ENCODE measurements around the gene ADD3.

The ADD3 gene, protein sequence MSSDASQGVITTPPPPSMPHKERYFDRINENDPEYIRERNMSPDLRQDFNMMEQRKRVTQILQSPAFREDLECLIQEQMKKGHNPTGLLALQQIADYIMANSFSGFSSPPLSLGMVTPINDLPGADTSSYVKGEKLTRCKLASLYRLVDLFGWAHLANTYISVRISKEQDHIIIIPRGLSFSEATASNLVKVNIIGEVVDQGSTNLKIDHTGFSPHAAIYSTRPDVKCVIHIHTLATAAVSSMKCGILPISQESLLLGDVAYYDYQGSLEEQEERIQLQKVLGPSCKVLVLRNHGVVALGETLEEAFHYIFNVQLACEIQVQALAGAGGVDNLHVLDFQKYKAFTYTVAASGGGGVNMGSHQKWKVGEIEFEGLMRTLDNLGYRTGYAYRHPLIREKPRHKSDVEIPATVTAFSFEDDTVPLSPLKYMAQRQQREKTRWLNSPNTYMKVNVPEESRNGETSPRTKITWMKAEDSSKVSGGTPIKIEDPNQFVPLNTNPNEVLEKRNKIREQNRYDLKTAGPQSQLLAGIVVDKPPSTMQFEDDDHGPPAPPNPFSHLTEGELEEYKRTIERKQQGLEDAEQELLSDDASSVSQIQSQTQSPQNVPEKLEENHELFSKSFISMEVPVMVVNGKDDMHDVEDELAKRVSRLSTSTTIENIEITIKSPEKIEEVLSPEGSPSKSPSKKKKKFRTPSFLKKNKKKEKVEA

DNA sequence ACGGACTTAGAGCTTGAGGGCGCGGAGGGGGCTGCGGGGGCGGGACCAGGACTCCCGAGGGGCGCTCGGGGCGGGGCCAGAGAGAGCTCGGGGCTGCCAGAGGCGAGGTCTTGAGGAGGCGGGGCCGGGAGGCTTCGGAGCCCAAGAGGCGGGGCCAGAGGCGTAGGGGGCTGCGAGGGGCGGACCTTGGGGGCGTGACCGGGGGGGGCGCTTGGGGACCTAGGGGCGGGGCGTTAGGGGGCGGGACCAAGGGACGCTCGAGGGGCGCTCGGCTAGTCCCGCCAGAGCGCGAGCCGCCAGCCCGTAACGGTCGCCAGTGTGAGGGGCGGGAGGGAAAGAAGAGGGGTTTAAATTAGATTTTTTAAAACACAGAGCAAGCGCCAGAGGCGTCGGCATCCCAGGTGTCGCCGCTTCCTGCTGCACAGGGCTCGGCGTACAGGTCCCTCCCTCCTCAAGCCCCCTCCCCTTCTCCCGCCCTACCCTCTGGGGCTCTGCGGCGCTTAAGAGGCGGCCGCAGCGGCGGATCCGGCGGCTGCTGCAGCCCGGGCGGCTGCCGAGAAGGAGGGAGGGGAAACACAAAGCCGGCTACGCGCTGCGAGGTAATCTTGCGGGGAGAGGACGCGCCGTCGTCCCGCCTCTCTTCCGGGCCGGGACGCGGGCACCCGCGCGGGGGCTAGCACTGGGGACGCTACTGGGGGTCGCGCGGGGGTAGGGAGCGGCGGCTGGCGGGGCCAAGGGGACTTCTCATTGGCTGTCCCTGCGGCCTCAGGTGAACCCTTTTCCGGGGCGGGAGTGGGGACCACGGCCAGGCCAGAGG lies at the start of gene ADD3:
Gene ADD3, plus strand, starts transcription at position 284 of the 817 bp plus-strand sequence. CDS start 92,670 bp downstream, outside the sequence.
- DNase-seq, result peak; percentile 84

DNA sequence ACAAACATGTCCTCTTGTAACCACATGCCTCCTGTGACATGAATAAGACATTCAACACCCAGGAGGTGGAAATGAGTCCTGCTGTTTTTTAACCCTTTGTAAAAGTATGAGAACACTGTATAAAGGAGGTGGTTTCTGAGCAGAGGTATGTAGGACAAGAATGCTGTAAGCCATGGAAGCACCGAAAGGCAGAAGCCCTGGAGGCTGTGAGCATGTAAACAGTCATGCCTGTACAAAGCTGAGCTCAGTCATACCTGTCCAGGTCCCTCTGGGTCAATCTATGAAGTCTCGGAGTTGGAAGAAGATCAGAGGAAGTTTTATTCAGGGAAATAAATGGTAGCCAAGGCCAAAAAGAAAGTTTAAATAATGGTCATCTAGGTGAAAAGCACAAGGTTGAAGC lies 49.7 kb upstream of the ADD3 start:
- DNase-seq, result no peak

DNA sequence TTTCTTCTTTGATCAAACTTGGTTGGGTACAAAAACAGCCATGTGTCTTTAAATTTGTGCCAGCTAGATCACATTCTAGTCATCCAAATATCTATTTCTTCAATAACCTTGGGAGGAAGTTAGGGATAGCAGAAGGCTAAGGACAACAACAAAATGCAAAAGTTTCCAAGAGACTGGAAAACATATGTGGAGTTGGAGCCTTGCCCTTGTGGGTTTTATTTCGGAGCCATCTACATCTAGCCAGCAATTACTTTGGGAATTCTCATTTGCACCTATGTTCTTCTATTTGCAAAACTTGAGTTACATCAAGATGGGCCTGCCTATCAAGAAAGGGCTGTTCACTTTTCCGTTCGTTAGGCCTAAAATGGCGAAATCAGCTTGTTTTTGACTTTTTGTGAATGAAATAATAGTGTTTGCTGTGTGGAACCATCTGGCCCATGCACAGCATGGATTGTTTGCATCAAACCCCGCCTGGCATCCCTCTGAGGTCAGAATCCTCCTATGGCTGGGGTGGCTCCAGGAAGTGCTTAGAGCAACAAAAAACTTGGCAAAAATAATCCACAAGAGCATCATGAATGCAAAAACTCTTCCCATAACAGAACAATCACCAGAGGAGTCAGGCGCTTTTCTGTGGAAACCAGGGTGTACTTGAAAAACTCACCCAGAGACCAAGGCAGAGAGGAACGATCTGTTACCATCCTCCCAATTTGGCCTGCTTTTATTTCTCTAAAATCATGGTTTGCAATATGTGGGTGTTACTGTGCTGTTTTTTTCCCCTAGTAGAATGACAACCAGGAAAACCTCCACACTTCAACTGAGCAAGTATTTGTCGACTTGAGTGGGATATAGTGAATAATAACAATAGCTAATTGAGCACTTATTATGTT lies 48.3 kb upstream of the ADD3 start:
- DNase-seq, result no peak

DNA sequence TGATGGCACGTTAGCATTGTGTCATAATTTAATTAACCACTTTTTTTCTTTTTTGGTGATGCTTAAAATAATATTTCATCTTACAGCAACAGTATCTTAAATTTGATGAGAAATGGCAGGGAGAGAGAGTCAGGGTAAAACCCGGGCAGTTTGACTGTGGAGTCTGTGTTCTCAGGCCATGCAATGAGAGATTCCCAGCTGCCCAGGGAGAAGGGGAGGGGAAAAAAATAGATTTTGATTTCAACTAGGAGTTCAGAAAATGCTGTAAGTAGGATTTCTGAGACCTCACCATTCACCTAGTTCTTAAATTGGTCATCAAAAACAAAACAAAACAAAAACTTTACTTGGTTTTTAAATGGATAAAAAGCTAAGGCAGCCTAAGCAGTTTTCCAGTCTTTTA lies 47.1 kb upstream of the ADD3 start:
- DNase-seq, result no peak

DNA sequence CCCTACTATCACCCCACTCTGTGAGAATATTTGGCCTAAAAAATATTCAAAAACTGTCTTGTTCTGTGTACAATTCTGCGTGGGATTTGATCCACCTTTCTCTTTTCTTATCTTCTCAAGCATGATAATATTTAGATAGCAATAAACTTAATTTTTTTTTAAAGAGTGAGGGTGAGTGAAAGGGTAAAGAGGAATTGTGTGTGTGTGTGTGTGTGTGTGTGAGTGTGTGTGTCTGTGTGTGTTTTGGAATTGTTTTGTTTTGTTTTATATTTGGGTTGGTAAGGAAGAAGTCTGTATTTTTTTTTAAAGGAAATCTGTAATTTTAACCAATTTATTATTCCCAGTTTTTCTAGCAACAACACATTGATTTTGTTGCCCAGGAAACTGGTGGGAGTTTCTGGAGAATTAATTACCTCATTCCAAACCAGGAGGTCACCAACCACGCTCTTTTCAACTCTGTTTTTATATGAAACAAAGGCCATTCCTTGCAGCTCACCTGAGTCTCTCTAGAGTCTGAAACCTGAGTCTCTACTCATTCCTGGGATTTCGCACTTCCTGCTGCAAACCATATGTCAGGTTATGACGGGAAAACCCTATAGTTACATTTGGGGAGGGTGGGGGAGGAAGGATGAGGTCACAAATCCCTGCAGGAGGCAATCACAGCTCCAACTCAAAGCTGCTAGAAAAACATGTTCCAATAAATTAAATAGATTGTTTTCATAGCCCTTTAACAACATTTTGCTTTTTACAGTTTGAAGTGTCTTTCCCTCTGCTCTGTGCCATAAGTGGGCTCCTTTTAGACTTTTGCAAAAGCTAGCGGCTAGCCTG lies 46.4 kb upstream of the ADD3 start:
- no peak for DNase-seq

DNA sequence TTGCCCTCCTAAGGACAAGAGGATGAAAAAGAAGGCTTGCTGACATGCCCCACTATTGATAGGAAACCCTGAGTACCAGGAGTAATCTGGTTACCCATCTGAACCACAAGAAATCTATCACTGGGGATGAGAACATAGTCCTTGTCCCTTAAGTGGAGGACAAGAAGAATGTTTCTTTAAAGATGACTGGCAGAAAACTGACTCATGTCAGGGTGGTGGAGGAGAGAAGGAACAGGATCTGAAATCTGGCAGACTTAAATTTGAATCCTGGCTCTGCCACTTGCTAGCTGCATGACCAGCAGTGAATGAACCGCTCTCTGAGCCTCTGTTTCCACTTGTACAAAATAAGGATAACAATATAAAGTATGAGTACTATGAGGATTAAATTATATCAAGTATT lies 45.5 kb upstream of the ADD3 start:
- no peak for DNase-seq

DNA sequence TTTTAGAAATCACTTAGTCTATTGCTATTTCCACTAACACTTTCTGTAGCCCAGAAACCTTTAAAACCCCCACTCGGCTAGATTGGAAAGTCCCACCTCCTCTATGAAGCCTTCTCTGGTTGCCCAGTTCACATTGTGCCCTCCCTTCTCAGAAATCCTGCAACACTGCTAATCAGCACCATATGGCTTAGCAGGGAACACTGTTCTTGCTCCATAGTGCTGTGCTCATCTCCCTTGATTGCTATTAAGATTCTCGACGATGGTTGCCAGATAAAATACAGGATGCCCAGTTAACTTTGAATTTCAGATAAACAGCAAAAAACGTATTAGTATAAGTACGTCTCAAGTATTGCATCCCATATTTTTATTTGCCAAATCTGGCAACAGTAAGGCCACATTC lies 44.3 kb upstream of the ADD3 start:
- DNase-seq, result no peak

DNA sequence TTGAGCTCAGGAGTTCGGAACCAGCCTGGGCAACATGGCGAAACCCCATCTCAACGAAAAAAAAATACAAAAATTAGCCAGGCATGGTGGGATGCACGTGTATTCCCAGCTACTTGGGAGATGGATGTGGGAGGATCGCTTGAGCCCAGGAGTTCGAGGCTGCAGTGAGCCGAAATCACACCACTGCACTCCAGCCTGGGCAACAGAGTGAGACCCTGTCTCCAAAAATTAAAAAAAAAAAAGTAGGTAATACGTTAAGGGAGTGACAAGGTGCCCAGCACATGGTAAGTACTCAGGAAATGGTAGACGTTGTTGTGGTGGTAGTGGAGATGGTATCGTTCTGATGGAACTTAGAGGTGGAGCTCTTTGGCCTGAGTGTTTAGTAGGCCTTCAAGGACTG lies 43.5 kb upstream of the ADD3 start:
- no peak for DNase-seq

DNA sequence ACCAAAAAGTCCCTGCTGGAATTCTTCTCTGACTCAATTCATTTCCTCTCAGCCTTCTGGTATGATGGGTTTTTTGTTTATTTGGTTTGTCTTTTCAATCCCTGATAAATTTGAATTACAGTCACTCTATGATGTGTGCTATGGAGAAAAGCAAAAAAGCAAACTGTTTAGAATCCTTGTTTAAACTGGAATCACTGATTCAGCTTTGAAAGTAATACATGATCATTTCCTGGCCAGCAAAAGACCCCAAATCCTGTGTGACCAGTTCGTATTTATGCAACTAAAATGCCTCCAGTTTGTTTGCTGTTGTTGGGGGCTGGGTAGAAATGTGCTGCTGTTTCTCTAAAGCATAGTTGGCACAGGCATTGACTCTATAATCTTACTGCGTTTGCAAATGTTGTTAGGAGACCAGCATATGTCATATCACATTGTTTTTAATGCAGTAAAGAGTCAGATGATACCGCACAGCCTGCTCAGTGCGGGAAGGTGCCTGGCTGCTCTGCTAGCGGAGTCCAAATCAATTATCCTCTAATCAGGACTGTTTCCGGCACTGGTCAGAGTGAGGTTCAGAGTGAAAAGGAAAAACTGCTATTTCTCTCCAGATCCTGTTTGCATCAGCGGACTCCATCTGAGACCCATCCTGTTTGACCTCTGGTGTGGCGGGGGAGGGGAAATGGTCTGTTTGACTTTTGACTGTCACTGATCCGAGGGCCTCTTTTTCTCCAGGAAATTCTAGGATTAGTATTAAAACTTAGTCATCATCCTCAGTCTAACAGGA lies 40.6 kb upstream of the ADD3 start:
- no peak for DNase-seq

DNA sequence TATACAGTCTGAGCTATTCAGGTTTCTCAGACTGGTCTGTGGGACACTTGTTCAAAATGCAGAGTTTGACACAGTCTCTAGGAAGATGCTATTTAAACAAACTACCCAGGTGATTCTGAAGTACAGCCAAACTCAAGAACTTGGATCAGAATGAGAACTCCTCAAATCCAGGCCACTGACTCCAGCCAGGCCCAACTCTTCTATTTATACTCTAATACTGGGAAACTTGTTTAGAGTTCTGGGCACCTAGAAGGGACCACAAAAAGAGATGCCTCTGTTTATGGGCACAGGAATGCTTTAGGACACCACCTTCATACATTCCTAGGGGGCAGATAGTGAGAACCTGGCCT lies 40.1 kb upstream of the ADD3 start:
- no peak for DNase-seq

DNA sequence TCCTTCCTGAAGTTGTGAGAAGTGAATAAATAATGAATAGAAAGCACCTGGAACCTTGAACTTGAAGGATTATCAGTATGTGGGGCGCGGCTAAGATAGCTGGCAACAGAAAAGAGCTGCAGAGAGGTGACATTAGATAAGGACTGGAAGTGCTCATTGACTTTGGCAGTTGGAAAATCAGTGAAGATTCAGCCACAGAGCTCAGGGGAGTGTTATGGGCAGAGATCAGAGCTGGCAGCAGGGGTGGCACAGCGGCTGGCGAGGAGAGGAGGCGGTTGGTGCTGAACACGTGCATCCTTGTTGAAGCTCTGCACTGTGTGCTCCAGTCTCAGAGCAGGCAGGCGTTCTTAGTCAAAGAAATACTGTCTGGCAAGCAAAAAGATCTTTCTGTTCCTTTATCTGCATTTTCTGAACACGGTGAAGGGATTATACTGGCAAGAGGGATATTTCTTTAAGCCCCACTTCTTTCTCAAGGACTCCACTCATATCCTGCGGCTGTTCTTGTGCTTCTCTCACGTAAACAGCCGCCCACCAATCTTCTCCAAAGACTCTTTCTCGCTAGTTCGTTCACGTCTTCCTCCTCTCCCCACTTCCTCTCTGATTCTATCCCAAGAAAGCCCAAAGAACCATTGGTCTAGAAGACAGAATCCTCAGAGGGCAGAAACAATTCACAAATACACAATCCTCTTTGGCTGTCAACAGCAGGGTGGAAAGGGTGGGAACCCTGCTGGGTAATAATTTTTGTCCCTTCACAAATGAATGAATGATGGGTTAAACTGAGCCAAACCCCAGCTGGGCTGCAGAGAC lies 38.6 kb upstream of the ADD3 start:
- DNase-seq, result no peak

DNA sequence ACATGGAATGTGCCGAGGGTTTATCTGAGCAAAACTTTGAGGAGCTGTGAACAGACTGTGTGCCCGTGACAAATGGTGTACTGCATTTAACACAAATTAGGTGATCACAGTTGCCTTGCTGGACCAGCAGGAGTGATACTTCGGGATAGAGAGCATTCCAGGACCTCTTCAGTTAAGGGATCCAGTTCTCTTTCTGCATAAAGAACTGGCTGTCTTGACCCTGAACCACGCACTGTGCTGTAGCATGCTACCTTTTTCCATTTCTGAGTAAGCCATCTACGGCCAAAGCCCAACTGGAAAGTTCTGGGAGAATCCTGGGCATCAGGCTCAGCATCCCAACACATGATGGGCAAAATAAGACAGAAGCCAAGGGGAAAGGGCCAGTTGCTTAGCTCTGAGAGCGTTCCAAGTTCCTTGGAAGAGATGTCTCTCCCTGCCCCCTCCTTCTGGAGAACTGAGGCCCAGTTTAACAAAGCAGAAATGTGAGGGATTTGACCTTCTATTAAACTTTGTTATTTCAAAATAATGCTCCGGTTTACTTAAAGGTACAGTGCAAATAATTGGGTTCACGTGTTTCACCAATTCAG lies 37.9 kb upstream of the ADD3 start:
- no peak for DNase-seq

DNA sequence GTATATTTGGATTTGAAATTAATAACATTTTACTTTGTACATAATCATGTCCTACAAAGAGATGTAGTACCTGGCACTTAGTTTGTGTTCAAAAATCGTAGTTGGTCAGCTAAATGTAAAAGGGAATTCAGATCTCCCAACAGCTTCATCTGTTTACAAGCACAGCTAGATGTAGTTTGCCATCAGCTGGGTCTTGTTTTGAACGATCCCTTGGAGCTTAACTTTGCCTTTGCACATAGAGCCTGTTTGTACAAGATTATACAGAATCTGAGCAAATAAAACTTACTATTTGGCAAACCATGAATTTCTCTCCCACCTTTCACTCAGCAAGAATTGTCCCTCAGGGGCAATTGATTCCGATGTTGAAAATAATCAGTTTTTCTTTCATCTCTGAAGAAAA lies 36.1 kb upstream of the ADD3 start:
- no peak for DNase-seq

DNA sequence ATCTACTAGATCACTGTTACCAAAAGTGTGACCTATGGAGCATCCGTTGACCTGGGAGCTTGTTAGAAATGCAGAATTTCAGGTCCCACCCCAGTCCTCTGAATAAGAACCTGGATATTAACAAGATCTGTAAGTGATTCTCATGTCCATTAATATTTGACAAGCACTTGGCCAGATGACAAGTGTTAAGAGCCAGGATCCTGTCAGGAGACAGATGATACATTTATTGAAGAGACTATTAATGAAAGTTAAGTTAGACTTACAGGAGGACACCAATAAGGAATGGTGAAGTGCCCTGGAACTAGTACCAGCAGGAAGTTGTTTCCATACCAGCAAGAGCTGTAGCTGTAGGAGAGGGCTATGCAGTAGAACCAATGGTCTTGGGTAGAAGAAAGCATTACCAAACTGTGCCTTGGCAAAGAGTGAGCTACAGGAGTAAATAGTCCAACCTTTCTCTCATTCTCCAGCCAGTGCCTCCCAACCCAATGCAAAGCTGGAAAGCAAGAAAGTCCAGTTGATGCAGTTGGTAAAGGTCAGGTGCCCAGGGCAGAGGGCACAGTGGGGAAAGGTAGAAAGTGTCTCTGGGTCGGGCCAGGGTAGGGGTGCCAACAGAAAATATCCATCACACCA lies 35.3 kb upstream of the ADD3 start:
- no peak for DNase-seq

DNA sequence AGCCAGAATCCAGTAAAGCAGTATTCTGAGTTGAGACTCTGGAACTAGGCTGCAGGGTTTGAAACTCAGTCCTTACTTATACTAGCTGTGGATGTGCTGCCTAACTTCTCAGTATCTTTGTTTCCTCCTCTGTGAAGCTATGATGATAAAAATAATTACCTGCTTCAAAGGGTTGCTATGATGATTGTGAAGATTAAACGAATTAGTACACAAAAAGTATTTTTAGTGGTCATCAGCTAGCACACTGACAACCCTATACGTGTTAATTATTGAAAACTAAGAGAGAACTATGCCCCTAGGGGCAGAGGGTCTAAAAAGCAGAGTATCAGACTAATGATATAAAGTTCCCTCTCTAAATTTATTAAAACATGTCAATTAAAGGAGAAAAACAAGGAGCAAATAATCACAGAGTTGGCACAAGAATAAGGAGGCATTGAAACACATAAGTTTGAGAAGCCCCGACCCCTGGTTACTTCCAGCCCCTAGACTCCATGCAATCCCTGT lies 34.4 kb upstream of the ADD3 start:
- no peak for DNase-seq

DNA sequence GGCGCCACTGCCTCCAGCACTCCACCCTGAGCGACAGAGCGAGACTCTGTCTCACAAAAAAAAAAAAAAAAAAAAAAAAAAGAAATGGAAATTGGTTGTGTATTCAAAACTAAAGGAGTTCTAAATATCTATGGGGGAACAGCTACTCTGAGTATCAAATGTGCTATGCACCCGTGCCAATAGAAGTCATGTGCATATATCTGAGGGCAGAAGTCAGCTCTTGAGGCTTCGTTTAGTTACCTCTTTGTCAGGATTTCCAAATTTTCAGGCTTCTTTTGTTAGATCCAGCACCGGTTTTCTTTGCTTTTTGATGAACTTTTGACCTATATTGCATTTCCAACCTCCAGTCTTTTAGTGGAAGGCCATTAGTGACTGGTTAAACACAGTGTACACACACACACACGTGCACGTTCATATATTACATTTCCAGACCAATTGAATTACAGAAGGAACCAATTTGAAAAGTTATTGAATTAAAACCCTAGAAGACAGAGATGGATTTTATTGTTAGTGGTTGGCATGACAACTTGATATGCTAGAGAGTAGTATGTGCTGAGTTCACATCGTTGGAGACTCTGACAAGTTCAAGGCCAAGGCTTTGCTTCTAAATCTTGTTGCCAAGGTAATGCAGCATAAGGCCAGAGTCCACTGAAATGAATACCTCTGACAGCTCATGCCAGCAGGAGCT lies 33.1 kb upstream of the ADD3 start:
- no peak for DNase-seq

DNA sequence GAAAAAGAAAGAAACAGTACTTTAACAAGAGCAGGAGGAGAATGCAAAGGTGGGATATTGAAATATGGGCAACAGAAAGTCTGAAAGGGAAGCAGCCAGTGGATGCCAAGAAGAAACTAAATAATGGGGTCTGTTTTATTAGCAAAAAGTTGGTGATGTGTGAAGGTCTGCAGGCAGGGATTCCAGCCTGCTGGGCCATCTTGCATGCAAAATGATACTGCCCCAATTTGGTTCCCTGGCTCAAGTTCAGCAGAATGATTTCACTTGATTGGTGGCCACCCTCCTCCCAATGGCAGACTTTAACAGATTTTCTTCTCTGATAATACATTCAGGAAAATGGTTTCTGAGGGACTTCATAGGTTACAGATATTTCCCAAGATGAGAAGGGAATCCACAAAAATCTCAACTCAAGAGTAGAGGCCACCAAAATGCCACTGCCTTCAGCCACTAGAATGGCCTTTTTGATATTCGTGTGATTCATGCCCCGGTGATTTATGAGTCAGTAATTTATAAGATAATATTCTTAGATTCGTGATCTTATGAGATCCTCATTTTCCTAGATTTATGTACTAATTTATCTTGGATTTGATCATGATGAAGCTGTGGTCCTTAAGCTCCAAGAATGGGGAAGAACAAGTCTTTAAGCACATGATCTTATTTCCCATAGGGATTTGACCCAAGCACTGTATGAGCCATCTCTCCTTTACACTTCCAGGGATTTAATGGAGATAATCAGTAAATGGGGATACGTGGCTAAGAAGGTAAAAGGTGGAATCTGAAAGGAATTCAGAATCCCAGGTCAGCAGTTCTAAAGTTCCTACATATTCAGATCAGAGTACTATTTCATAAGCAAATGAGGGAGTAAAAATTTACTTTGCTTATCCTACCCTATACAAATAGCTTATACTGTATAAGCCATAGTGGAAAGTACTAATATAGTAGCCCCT lies 32.3 kb upstream of the ADD3 start:
- no peak for DNase-seq
